Smooth muscle cell (in vitro differentiated cells): Measurements from ENCODE around the gene LHX3. TPM values are rescaled to one million over a fixed set of nuclear protein-coding genes. Genes with fewer than 3 reads are reported as not detected.

Experiments used
- DNase-seq: peaks from one replicate; lab custom pipeline; 2025; ENCODE audit not compliant: unreplicated experiment; lab: John Stamatoyannopoulos, UW
- H2AFZ ChIP-seq: fragments of 200-600 bp; sonication (generic); 2 replicates; pipeline ENCODE4 v1.6.0; 2016; ENCODE audit warnings: antibody characterized with exemption, low read depth, mild to moderate bottlenecking
- H3F3A ChIP-seq: fragments of 200-600 bp; sonication (generic); 2 replicates; pipeline ENCODE4 v1.6.0; 2017; ENCODE audit warnings: antibody characterized with exemption, low read depth
- H3K27ac ChIP-seq: fragments of 200-600 bp; sonication (generic); 2 replicates; pipeline ENCODE4 v1.5.1; 2016; ENCODE audit warnings: low read depth, mild to moderate bottlenecking
- H3K27me3 ChIP-seq: fragments of 200-600 bp; sonication (generic); 2 replicates; pipeline ENCODE4 v1.6.1; 2016; ENCODE audit warnings: low read depth, mild to moderate bottlenecking
- H3K36me3 ChIP-seq: fragments of 200-600 bp; sonication (generic); 2 replicates; pipeline ENCODE4 v1.5.1; 2016; ENCODE audit warnings: low read depth
- H3K4me1 ChIP-seq: fragments of 200-600 bp; sonication (generic); 2 replicates; pipeline ENCODE4 v1.5.1; 2016; ENCODE audit warnings: low read depth
- H3K4me2 ChIP-seq: fragments of 200-600 bp; sonication (generic); 2 replicates; pipeline ENCODE4 v1.6.0; 2016; ENCODE audit warnings: mild to moderate bottlenecking
- H3K4me3 ChIP-seq: fragments of 200-600 bp; sonication (generic); 2 replicates; pipeline ENCODE4 v1.5.1; 2016; ENCODE audit warnings: mild to moderate bottlenecking
- H3K79me2 ChIP-seq: fragments of 200-600 bp; sonication (generic); 2 replicates; pipeline ENCODE4 v1.6.0; 2016; ENCODE audit warnings: low read depth, mild to moderate bottlenecking
- H3K9ac ChIP-seq: fragments of 200-600 bp; sonication (generic); 2 replicates; pipeline ENCODE4 v1.6.0; 2016; ENCODE audit warnings: low read depth
- H3K9me3 ChIP-seq: fragments of 200-600 bp; sonication (generic); replicated peaks from 2 replicates; pipeline ENCODE4 v1.5.1; 2016; ENCODE audit warnings: low read depth
- H4K20me1 ChIP-seq: fragments of 200-600 bp; sonication (generic); 2 replicates; pipeline ENCODE4 v1.6.0; 2016; ENCODE audit warnings: low read depth
- WGBS: methylation state at CpG from one replicate; pipeline ENCODE4 v1.1.7; 2016; ENCODE audit warnings: low lambda C conversion rate; 5-methylcytosine and 5-hydroxymethylcytosine counted together
- polyA plus RNA-seq: library from polyadenylated mRNA; unstranded; fragments of >200 nt; fragmentation: Nextera tagmentation; extraction: Ambion mirVana; gene quantifications from 2 replicates; pipeline ENCODE4 v1.2.1, GENCODE V29; 2016
- total RNA-seq: library from RNA; depleted of rRNA; stranded (reverse); fragments of >200 nt; gene quantifications from 2 replicates; pipeline ENCODE4 v1.2.3, GENCODE V29; 2014
- TF ChIP-seq, protein P1 (sequence below): fragments of 200-600 bp; sonication (generic); IDR thresholded peaks from 2 replicates; pipeline ENCODE4 v1.5.1; 2017; ENCODE audit warnings: borderline replicate concordance, mild to moderate bottlenecking, antibody characterized with exemption; ENCODE audit not compliant: insufficient read depth, poor library complexity, severe bottlenecking

The LHX3 gene
- total RNA-seq (not detected in 2 replicates), polyA plus RNA-seq (not detected in 2 replicates)

- Histone ChIP-seq H3K9ac (no peak within 1 kb of the TSS), H3K9me3 (no peaks in the 10 kb centered on the region), H3F3A (no peaks in the 10 kb centered on the region), H3K4me1 (no peaks in the 10 kb centered on the region), H3K27me3 (peaks cover 55% of the 10 kb centered on the region), H3K4me2 (no peak within 1 kb of the TSS), H3K4me3 (no peak within 1 kb of the TSS), H3K79me2 (no peaks in the 10 kb centered on the region), H3K27ac (no peak within 1 kb of the TSS), H4K20me1 (peaks cover 27% of the 10 kb centered on the region), H2AFZ (no peak within 1 kb of the TSS), H3K36me3 (no peaks in the 10 kb centered on the region)
- DNase-seq = no peak
- 23% methylated on average over 40 of the region's 70 CpGs for WGBS
- TF ChIP-seq, protein P1, sequence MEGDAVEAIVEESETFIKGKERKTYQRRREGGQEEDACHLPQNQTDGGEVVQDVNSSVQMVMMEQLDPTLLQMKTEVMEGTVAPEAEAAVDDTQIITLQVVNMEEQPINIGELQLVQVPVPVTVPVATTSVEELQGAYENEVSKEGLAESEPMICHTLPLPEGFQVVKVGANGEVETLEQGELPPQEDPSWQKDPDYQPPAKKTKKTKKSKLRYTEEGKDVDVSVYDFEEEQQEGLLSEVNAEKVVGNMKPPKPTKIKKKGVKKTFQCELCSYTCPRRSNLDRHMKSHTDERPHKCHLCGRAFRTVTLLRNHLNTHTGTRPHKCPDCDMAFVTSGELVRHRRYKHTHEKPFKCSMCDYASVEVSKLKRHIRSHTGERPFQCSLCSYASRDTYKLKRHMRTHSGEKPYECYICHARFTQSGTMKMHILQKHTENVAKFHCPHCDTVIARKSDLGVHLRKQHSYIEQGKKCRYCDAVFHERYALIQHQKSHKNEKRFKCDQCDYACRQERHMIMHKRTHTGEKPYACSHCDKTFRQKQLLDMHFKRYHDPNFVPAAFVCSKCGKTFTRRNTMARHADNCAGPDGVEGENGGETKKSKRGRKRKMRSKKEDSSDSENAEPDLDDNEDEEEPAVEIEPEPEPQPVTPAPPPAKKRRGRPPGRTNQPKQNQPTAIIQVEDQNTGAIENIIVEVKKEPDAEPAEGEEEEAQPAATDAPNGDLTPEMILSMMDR = no peak
Observed at GRCh38 chr9:136204838-136205706, at the start of gene LHX3. Gene LHX3, minus strand, starts transcription at chr9:136205128. Its CDS starts 116 bp downstream, at chr9:136205012.

- peaks cover 3% of the 10 kb centered on the region for H3K4me1 ChIP-seq
- no peak overlapping the region for H2AFZ ChIP-seq
- H3K9ac ChIP-seq = no peak overlapping the region
- H3K36me3 ChIP-seq = no peaks in the 10 kb centered on the region
- TF ChIP-seq, protein P1 = no peak
- 91% methylated on average over 31 of the region's 32 CpGs for WGBS
- H3K27me3 ChIP-seq = no peaks in the 10 kb centered on the region
- no peaks in the 10 kb centered on the region for H3K79me2 ChIP-seq
- no peak overlapping the region for H3K4me2 ChIP-seq
- H3F3A ChIP-seq = no peaks in the 10 kb centered on the region
- H3K27ac ChIP-seq = no peak overlapping the region
- DNase-seq = no peak
- no peak overlapping the region for H3K4me3 ChIP-seq
- no peaks in the 10 kb centered on the region for H3K9me3 ChIP-seq
- no peaks in the 10 kb centered on the region for H4K20me1 ChIP-seq
Observed at GRCh38 chr9:136253246-136254130, 48.6 kb upstream of the LHX3 start.

GRCh38 chr9:136252846-136253245 is 47.9 kb upstream of the LHX3 start:
- H3K79me2 ChIP-seq = no peaks in the 10 kb centered on the region
- no peak for DNase-seq
- no peaks in the 10 kb centered on the region for H4K20me1 ChIP-seq
- no peak overlapping the region for H3K27ac ChIP-seq
- H3K36me3 ChIP-seq = no peaks in the 10 kb centered on the region
- H3K4me1 ChIP-seq = peaks cover 3% of the 10 kb centered on the region
- no peaks in the 10 kb centered on the region for H3K27me3 ChIP-seq
- no peaks in the 10 kb centered on the region for H3F3A ChIP-seq
- H2AFZ ChIP-seq = no peak overlapping the region
- TF ChIP-seq, protein P1 = no peak
- no peak overlapping the region for H3K4me3 ChIP-seq
- no peaks in the 10 kb centered on the region for H3K9me3 ChIP-seq
- H3K9ac ChIP-seq = no peak overlapping the region
- whole genome bisulfite sequencing = 100% methylated on average over 9 of the region's 10 CpGs
- no peak overlapping the region for H3K4me2 ChIP-seq
